GM12864 (cell line): ENCODE results near the gene ANKRD28.

ENCODE experiments used
- DNase-seq: peaks from one replicate; pipeline ENCODE4 v3.0.0-alpha.2; 2011; ENCODE audit warnings: low read depth
- H3K4me3 ChIP-seq: 2 replicates; pipeline ENCODE4 v1.5.1; 2011; ENCODE audit warnings: mild to moderate bottlenecking, low read depth, low read length, control low read depth
- CTCF ChIP-seq: IDR thresholded peaks from 2 replicates; pipeline ENCODE4 v1.5.1; 2011; ENCODE audit warnings: low read depth, mild to moderate bottlenecking, moderate library complexity, low read length, control low read depth, inconsistent platforms; ENCODE audit errors: missing control alignments

The ANKRD28 gene

GRCh38 chr3:15638193-15638890 is 159.4 kb downstream of the ANKRD28 start:
- no peak for TF ChIP-seq CTCF
- H3K4me3 ChIP-seq: no peak overlapping the region
- DNase-seq: no peak

- no peak for DNase-seq
- TF ChIP-seq CTCF: peak; percentile 3
- no peak overlapping the region for H3K4me3 ChIP-seq
Observed at GRCh38 chr3:15637131-15637951, 160.4 kb downstream of the ANKRD28 start.

DNA sequence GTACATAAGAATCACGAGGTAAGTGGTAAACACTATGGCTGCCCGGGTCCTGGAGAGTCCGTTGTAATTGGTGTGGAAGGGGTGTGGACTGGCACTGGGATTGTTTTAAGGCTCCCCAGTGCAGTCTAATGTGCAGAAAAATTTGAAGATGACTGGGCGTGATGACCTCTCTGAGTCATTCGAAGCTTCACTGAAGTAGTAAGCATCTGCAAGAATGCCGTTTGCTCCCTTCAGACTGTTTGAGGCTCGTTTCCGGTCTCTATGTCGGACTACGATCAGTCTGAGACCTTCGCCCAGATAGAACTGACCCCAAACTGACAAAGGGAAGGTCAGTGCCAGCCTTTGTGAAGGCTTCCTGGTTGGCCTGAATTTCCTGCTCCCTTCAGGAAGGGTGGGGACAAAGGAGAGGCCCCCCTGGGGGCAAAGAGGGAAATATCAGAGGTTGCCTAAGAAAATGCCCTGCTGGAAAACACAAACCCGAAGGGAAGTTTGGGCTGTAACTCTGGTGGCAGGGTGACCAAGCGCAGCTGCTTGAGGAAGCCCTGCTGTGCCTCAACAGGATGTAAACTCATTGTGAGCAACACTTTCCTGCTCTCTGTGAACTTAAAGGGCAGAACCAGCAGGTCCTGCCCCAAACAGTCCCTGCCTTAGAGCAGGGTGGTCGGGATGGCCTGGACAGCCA is 161.6 kb downstream of the ANKRD28 start:
- DNase-seq: no peak
- TF ChIP-seq CTCF: no peak
- H3K4me3 ChIP-seq: no peak overlapping the region; the same call in none of the 2 replicates

GRCh38 chr3:15635121-15635661 is 162.6 kb downstream of the ANKRD28 start:
- TF ChIP-seq CTCF: no peak
- no peak overlapping the region for H3K4me3 ChIP-seq
- DNase-seq: no peak

DNA sequence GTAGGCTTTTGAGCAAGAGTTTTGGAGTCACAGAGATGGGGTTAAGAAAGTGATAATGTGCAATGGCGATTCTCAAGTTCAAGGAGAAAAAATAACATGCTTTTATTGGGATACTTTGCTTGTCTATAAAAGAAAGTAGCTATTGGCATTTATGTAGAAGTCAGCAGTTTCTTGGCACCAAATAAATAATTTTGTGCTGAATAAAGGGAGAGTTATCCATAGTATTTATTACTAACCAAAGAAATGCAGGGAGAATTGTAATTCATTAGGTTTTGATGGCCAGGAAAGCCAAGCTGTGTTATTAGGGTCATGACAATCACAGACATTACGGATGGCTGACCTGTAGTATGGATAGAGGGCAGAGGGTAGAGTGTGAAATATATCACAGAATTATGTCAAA is 163.1 kb downstream of the ANKRD28 start:
- no peak for TF ChIP-seq CTCF
- H3K4me3 ChIP-seq: no peak overlapping the region
- no peak for DNase-seq

DNA sequence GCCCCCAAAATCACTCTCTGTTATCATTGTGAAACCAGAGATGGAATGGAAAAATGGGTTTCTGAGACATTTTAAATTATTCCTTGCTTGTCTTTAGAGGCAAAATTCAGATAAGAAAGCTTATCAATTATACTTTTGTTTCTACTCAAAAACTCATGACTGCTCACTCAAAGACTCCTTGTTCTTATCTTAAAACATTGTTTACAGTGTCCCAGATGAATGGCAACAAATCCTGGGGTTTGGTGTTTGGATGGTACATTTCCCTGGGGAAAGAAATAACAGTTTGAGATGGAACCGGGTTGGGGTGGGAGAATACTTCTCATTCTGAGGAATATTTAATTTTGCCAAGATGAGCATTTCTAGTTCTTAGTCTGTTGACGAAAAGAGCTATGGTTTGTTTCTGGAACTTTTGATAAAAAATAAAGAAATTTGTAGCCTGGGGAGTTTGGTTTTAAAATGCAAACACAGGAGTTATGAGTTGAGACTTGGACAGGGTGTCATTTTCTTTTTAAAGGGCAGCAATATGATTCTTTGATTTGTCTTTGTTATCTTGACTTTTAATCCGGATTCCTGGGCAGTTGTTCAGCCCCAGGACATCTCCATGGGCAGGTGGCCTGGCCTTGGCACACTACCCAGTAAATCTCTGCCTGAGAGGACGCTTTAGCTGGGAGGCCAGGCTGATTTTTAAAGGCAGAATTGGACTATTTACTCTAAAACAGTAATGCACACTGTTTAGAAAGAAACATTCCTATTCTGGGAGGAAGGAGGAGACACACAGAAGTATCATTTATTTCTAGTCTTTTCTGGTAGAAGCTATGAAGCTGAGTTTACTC is 163.8 kb downstream of the ANKRD28 start:
- no peak for DNase-seq
- no peak overlapping the region for H3K4me3 ChIP-seq
- TF ChIP-seq CTCF: no peak
